Posterior vena cava (tissue), 2 donors: ENCODE data around the gene LIN28B. TPM values are rescaled to one million over a fixed set of nuclear protein-coding genes. Genes with fewer than 3 reads are reported as not detected.
"Not testable (repeated sequence)": the region's sequence is repeated elsewhere in the genome, so short reads cannot be mapped to it uniquely, and the experiment has no call there.

Source experiments
- DNase-seq: peaks from one replicate; pipeline ENCODE4 v3.0.0-alpha.2; 2020; ENCODE audit warnings: low spot score
- intact Hi-C, 2 donors: fragments of 100-400 bp; cut with DNase I; formaldehyde crosslinking; loops; one replicate each; pipeline versions ENCODE4 v1.14.1 to v1.14.2; 2022 to 2023
- total RNA-seq, 2 donors: library from RNA; stranded (reverse); fragmentation: NEBNext Ultra II Directional; extraction: Animal tissue kit (Norgen Biotek cat#: 25700); gene quantifications; one replicate each; pipeline ENCODE4 v1.2.1, GENCODE V29; 2021
- donor health status: DM: yes; HTN: yes; CAD: no.
- donor health status: DM: yes; HTN: yes; CAD: no.

The LIN28B gene
- total RNA-seq, 2 donors from 2014 or later, result not detected

GRCh38 chr6:104995989-104996617 lies 39.2 kb downstream of the LIN28B start:
- intact Hi-C loops, result no loop called here
- no peak for DNase-seq

DNA sequence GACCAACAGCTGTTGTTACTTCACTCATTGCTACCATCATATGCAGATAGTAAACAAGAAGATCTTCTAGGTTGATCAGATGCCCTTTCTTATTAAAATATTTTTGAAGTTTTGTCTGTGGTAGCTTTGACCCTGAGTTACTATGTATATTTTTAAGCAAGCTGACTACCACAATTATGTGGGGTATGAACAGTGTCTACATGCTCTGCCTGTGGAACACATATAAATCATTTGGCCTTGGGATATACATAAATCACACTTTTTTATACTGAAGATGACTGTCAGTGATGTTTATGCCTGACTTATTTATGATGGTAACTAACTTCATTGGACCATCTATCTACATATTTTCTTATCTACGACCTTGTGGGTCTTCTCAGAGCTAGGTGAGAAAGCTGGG lies 44.2 kb downstream of the LIN28B start:
- intact Hi-C loops, result no loop called here
- no peak for DNase-seq

GRCh38 chr6:105001906-105002305 lies 45.0 kb downstream of the LIN28B start:
- intact Hi-C loops, result no loop called here
- DNase-seq, result no peak

DNA sequence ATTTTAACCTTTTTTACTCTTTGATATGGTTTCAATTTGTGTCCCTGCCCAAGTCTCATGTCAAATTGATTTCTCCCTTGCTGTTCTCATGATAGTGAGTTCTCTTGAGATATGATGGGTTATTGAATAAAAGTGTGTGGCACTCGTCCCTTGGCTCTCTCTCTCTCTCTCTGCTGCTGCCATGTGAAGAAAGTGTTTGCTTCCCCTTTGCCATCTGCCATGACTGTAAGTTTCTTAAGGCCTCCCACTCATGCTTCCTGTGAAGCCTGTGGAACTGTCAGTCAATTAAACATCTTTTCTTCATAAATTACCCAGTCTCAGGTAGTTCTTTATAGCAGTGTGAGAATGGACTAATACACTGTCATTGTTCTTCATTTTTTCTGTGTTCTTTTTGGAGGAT lies 48.5 kb downstream of the LIN28B start:
- intact Hi-C loops, result no loop called here
- DNase-seq, result no peak

GRCh38 chr6:105013459-105013858 lies 56.6 kb downstream of the LIN28B start:
- intact Hi-C loops, DNase-seq: not testable (repeated sequence)

- intact Hi-C loops, result no loop called here
Observed at GRCh38 chr6:105014448-105014847, 57.5 kb downstream of the LIN28B start.

GRCh38 chr6:105014954-105015353 lies 58.0 kb downstream of the LIN28B start:
- no peak for DNase-seq
- intact Hi-C loops, result no loop called here

More at GRCh38 chr6:105014448-105014847, 57.5 kb downstream of the LIN28B start:
- no peak for DNase-seq

DNA sequence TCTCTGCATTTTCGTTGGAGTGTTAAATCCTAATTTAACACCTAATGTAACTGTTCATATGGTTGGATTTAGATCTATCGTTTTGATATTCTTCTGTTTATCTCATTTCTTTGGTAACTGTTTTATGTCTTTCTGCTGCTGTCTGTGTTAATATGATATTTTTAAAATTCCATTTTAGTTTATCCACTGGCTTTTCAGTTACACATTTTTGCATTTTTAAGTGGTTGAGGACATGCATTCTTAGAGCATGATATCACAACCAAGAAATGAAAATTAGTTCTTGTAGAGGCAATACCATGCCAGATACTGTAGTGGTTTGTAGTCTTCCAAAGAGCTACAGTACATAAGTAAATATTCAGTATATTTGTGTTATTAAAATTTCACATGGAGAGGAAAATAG lies 58.6 kb downstream of the LIN28B start:
- intact Hi-C loops, result no loop called here
- DNase-seq, result no peak

DNA sequence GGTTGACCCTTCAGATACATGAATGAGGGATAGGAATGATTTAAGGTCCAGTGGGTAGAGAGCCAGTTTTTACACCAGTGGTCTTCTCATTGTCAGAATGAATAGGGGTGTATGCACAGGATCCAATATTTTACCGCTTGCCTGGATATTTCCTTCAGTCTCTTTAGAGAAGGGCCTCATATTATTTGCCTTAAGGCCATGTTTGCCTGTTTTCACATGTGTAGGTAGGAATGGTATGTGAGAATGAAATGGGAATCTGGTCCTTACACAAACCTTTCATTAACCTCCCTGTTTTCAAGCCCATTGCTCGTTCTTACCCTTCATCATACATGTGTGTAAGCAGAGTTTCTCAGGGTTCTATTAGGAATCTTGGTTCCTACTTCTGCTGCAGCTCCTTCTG lies 62.4 kb downstream of the LIN28B start:
- intact Hi-C loops, result no loop called here
- no peak for DNase-seq

- DNase-seq, result no peak
- intact Hi-C loops, result no loop called here
Observed at GRCh38 chr6:105021399-105021798, 64.5 kb downstream of the LIN28B start.

DNA sequence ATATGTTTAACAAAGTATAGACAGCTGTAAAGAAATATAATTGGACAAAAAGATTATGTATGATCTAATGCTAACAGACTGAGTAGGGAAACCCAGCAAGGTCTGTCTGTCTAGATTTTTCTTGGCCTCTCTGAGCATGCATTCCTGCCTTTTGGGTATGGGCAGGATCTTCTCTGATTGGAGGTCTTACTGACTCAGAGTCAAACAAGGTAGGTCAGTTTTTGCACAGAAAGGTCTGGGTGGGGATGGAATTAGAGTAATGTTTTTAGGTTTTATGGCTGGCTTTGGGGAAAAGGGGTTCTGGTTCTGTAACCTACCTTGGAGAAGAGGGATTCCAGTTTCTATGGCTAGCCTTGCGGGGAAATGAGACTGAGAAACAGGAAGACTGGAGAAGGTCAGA lies 65.5 kb downstream of the LIN28B start:
- DNase-seq, result no peak
- intact Hi-C loops, result no loop called here

DNA sequence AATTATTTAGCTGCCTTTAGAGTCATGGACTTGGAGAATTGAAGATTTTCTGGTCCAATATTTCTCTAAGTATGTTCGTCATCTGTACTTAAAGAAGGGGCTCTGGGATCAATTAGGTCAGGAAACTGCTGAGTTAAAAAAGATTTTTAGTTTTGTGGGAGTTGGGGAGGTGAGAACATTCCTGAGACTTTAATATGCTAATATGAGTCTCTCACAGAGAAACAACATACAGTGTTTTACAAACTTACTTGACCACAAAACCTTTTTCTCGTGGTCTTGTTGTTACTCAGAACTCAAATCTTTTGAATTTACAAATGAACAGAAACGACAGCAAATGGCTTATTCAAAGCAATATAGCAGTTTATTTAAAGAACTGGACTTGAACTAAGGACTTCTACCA lies 67.9 kb downstream of the LIN28B start:
- intact Hi-C loops, result no loop called here
- DNase-seq, result no peak

- DNase-seq, result no peak
- intact Hi-C loops, result no loop called here
Observed at GRCh38 chr6:105028898-105029297, 72.0 kb downstream of the LIN28B start.

DNA sequence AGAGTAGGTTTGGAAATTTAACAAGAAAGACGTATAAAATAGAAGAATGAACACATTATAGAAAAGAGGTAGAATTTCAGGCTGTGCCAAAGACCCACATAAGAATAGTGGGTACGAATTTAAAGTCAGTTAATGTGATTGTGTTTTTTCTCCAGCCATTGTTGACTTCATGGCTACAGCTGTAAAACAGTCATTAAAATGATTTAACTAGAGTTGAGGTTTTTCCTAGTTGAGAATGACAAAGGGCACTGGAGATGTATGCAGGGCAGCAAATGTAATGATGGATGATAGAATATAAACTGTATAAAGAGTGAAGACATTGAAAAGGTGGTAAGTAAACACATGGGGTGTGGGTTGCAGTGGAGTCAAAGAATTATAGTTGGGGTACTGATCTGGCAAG lies 72.7 kb downstream of the LIN28B start:
- intact Hi-C loops, result no loop called here
- DNase-seq, result no peak

GRCh38 chr6:105034470-105034869 lies 77.6 kb downstream of the LIN28B start:
- intact Hi-C loops, result no loop called here
- no peak for DNase-seq

DNA sequence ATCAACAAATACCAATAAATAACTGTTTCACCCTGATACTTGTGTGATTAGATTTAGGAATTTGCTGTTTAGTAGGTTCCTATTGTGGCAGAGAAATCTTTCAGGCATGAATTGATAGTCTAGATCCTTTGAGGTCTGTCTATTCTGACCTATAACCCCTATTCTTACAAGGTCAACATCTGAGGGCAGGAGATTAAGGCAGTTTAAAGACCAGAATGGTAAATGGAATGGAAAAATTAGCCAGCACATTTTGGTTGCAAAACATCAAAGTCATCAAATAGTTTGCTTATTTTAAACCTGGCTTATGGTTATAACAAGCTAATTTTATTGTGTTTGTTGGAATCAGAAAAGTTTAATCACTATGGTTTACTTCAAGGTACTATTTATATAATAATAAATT lies 78.4 kb downstream of the LIN28B start:
- intact Hi-C loops, result no loop called here
- no peak for DNase-seq

GRCh38 chr6:105036351-105036750 lies 79.4 kb downstream of the LIN28B start:
- DNase-seq, result no peak
- intact Hi-C loops, result no loop called here

GRCh38 chr6:105038259-105038658 lies 81.4 kb downstream of the LIN28B start:
- no peak for DNase-seq
- intact Hi-C loops, result no loop called here

DNA sequence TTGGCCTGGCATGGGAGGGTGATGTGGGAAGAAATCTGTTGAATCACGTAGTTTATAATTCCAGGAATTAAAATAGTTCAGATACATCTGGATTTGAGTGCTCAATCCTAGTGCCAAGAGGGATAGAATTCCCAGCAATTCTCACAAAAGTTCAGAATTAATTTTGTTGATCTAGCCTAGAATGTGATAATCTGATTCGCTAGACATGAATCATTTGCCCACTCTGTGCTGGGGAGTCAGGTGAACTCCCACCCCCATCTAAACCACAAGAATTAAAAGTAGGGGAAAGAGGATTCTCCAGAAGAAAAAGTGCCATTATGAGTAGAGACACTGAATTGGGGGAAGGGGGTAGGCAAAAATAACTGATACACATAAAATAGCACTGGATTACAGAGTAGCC lies 85.0 kb downstream of the LIN28B start:
- intact Hi-C loops, result no loop called here

DNA sequence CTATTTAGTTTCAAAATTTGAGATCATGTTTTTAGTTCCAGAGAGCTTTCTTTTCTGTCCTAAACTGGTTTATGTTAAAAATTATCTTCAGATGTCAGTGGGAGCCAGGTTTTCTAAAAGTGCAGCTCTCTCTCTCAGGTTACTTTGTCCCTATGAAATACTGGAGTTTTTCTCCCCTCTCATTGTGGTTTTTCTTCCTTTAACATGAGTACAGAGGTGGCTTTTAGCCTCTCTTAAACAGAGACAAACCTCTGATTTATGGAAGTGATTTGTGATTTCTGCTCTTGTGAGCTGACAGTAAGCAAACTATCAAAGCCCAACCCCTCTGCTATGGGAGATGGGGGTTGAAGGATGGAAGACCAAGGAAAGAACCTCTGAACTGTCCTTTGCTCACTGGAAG lies 85.7 kb downstream of the LIN28B start:
- DNase-seq, result no peak
- intact Hi-C loops, result no loop called here

More for the DNA sequence above, 85.0 kb downstream of the LIN28B start:
- DNase-seq, result no peak

GRCh38 chr6:105043979-105044378 lies 87.1 kb downstream of the LIN28B start:
- no peak for DNase-seq
- intact Hi-C loops, result no loop called here

DNA sequence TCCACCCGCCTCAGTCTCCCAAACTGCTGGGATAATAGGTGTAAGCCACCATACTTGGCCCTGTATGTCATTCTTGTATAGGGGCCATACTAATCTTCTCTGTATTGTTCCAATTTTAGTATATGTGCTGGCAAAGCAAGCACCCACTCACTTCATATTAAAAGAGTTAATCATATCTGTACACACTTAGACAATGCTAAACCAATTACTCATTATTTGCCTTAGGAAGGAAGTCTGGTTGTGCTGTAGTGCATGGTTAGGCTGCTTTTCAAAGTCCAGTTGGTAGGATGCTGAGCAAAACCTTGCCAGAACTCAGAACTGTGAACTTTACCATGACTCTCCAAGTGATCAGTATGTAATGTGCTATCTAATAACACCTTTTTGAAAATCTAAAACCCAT lies 88.6 kb downstream of the LIN28B start:
- no peak for DNase-seq
- intact Hi-C loops, result no loop called here
